ENCODE measurements around the gene MAPKAPK2. TPM values are rescaled to one million over a fixed set of nuclear protein-coding genes. Genes with fewer than 3 reads are reported as not detected.

Gene MAPKAPK2
- total RNA-seq, 3 donors from 2014 or later = 68.4 to 75.2 (median 72.1) TPM

DNA sequence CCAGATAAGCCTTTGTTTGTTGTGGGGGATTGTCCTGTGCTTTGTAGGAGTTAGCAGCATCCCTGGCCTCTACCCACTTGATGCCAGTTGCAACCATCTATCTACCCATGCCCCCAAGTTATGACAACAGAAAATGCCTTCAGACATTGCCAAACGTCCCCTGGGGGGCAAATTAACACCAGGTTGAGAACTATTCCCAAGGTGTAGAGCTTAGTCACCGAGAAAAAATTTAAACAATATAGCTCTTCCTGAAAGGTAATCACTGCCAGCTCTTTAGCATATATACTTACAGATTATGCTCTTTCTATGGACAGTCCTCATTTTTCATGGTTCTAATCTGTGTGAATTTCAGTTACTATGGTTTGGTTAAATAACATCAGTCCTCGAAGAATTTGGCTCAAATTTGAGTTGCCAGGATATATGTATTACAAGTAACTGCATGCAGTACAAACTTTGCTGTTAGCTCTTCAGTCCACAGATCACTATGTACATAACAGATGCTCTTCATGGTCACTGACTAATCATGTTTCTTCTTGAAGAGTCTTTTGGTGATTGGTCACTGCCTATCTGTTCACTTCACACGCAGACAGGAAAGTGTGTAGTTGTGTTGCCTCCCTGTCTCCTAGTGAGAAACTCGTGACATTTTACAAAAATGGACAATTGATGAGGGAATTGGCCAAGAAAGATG, 25.2 kb downstream of the MAPKAPK2 start:
- intact Hi-C loops (cut with DNase I, micrococcal nuclease) = loop anchor here in 1 of 2 donors (10.0 kb wide), 1 partner anchor 75 kb away; the partner anchor contains the start of gene DYRK3

DNA sequence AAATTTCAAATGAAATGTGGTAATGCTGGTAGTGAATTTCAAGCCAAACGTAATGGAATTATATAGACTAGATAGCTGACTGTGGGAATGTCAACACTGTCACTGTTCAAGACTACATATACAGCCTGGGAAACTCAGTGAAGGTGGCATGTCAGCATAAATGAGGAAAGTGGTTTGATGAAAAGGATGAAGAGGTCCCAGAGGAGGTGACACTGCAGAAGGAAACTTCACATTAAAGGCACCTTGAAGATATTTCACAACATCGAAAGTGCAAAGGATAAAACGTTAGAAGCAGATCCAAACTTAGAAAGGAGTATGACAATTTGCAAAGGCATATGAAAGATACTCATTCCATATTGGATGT, 25.7 kb downstream of the MAPKAPK2 start:
- peaks cover 75% of the 10 kb centered on the region for H3K4me1 ChIP-seq (ENCODE audit: low read depth)
- no peaks in the 10 kb centered on the region for H3K9me3 ChIP-seq
- DNase-seq (no peak), ATAC-seq (no peak)
- no peaks in the 10 kb centered on the region for H3K36me3 ChIP-seq (ENCODE audit: low read depth)
- TF ChIP-seq, protein P1, sequence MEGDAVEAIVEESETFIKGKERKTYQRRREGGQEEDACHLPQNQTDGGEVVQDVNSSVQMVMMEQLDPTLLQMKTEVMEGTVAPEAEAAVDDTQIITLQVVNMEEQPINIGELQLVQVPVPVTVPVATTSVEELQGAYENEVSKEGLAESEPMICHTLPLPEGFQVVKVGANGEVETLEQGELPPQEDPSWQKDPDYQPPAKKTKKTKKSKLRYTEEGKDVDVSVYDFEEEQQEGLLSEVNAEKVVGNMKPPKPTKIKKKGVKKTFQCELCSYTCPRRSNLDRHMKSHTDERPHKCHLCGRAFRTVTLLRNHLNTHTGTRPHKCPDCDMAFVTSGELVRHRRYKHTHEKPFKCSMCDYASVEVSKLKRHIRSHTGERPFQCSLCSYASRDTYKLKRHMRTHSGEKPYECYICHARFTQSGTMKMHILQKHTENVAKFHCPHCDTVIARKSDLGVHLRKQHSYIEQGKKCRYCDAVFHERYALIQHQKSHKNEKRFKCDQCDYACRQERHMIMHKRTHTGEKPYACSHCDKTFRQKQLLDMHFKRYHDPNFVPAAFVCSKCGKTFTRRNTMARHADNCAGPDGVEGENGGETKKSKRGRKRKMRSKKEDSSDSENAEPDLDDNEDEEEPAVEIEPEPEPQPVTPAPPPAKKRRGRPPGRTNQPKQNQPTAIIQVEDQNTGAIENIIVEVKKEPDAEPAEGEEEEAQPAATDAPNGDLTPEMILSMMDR (IDR thresholded peaks at IDR 0.05) = no peak
- H3K4me3 ChIP-seq = no peak overlapping the region
- intact Hi-C loops (cut with DNase I, micrococcal nuclease) = loop anchor here in 1 of 2 donors (10.0 kb wide), 1 partner anchor 76 kb away; the partner anchor contains the start of gene DYRK3

More for the DNA sequence above, 25.2 kb downstream of the MAPKAPK2 start:
- ATAC-seq (no peak), DNase-seq (no peak)
- peaks cover 74% of the 10 kb centered on the region for H3K4me1 ChIP-seq (ENCODE audit: low read depth)
- TF ChIP-seq, protein P1 (IDR thresholded peaks at IDR 0.05) = no peak
- H3K36me3 ChIP-seq (ENCODE audit: low read depth) = no peaks in the 10 kb centered on the region
- no peak overlapping the region for H3K4me3 ChIP-seq
- no peaks in the 10 kb centered on the region for H3K9me3 ChIP-seq

DNA sequence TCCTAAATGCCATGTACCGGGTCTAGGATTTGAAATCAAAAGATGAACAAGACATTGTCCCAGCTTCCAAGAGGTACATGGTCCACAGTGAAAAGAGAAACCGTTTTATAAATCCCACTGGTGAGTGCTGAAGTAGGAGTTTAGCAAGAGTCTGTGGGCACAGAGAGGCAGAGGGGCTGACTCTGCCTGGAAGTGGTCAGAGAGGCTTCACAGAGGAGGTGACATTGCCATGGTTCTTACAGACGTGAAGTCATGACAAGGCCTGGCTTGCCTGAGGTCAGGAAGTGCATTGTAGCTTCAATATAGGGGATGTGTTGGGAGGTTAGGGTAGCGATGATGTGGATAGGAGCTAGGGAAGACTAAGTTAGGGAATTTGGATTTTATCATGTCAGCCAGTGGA, 28.4 kb downstream of the MAPKAPK2 start:
- Histone ChIP-seq H3K4me3 (no peak overlapping the region), H3K9me3 (no peaks in the 10 kb centered on the region), H3K36me3 (ENCODE audit: low read depth) (no peaks in the 10 kb centered on the region), H3K4me1 (ENCODE audit: low read depth) (peaks cover 62% of the 10 kb centered on the region)
- ATAC-seq (peak; percentile 3), DNase-seq (no peak)
- intact Hi-C loops (cut with DNase I, micrococcal nuclease) = loop anchor here in 1 of 2 donors (10.0 kb wide), 1 partner anchor 78 kb away; the partner anchor contains the start of gene DYRK3
- TF ChIP-seq, protein P1 (IDR thresholded peaks at IDR 0.05) = no peak

DNA sequence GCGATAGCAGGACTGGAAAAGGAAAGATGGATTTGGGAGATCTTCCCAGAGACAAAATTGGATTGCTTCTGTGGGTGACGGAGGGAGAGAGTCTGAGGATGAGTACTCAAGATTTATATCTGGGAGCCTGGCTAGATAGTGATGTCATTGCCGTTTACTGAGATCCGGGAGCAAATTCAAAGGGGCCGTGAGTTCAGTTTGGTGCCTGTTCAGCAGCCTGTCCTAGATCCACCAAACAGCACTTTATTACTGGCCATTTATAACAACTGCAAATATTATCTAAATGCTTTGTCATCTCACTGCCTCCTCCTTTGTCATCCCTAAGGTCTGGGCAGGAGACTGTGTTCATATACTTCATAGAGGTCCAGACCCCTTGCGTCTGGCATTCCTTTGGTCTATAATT, 29.2 kb downstream of the MAPKAPK2 start:
- Histone ChIP-seq H3K4me1 (ENCODE audit: low read depth) (peaks cover 53% of the 10 kb centered on the region), H3K4me3 (no peak overlapping the region), H3K36me3 (ENCODE audit: low read depth) (no peaks in the 10 kb centered on the region), H3K9me3 (no peaks in the 10 kb centered on the region)
- no peak for DNase-seq
- no peak for ATAC-seq
- TF ChIP-seq, protein P1 (IDR thresholded peaks at IDR 0.05) = no peak
- intact Hi-C loops (cut with DNase I, micrococcal nuclease) = loop anchor here in 1 of 2 donors (10.0 kb wide), 1 partner anchor 79 kb away; the partner anchor contains the start of gene DYRK3

DNA sequence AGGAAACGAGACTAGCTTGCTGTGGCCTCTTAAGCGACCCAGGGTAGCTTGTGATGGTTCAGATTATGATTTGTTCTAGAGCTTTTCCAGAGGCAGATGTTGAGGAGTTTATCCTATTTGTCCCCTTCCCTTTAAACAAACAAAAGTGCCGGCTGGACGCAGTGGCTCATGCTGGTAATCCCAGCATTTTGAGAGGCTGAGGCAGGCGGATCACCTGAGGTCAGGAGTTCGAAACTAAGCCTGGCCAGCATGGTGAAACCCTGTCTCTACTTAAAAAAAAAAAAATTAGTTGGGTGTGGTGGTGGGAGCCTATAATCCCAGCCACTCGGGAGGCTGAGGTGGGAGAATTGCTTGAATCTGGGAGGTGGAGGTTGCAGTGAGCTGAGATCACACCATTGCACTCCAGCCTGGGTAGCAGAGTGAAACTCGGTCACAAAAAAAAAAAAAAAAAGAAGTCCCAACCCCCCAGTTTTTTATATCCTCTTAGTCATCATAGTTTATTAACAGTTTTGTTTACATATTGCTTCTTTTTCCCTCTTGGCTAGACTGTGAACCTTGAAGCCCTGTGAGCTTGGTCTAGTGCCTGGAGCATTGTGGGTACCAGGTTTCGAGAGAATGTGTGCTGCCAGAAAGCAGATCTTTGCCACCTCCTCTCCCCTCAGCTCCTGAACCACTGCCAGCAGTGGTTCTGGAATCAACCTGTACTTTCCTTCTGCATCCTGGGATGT, 29.8 kb downstream of the MAPKAPK2 start:
- TF ChIP-seq, protein P1 (IDR thresholded peaks at IDR 0.05) = no peak
- intact Hi-C loops (cut with DNase I, micrococcal nuclease) = loop anchor here in 1 of 2 donors (10.0 kb wide), 1 partner anchor 80 kb away; the partner anchor contains the start of gene DYRK3

More for the DNA sequence above, 29.8 kb downstream of the MAPKAPK2 start:
- no peaks in the 10 kb centered on the region for H3K9me3 ChIP-seq
- ATAC-seq = peak; percentile 82
- H3K36me3 ChIP-seq (ENCODE audit: low read depth) = no peaks in the 10 kb centered on the region
- peak in 1 of 3 donors; percentile 53 for DNase-seq
- no peak overlapping the region for H3K4me3 ChIP-seq
- peaks cover 48% of the 10 kb centered on the region for H3K4me1 ChIP-seq (ENCODE audit: low read depth)
